Erythroblast (primary cell): ENCODE measurements around the gene LRRC17.

Experiments used
- GATA1 ChIP-seq: IDR thresholded peaks from 2 replicates; pipeline ENCODE4 v1.6.1; 2011; ENCODE audit warnings: low read depth, mild to moderate bottlenecking, control low read depth, low read length, moderate library complexity
- POLR2A ChIP-seq: IDR thresholded peaks from 2 replicates; pipeline ENCODE4 v1.6.1; 2011; ENCODE audit warnings: mild to moderate bottlenecking, low read length

DNA sequence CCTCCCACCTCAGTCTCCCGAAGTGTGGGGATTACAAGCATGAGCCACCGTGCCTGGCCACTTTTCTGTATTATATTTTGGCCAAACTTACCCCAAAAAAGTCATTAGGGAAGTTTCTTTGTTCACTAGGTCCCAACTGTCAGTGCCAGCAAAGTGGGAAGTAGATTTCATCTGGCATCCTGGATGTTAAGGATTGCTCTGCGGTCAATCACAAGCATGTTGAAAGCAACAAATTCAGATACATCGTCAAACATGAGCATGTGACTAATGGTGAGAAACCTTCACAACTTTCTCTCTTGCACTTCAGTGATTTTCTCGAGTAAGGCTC lies 14.3 kb upstream of the LRRC17 start:
- TF ChIP-seq POLR2A (no peak), GATA1 (no peak)
